Kidney (tissue), 14 donors: ENCODE results near the gene NBEA. TPM values are rescaled to one million over a fixed set of nuclear protein-coding genes. Genes with fewer than 3 reads are reported as not detected.

ENCODE experiments used
- DNase-seq, 5 donors: peaks; one replicate each; pipeline ENCODE4 v3.0.0-alpha.2; 2013 to 2020
- FAIRE-seq: peaks from 2 replicates; lab custom pipeline; 2012; peaks lifted over from hg19 to GRCh38; lab: Jason Lieb, UNC
- H3K27ac ChIP-seq, 2 donors: one replicate each; pipeline ENCODE4 v1.7.0; 2013; ENCODE audit warnings: low read depth in 2 of 2, low read length in 2 of 2, inconsistent platforms in 1 of 2
- H3K27me3 ChIP-seq: one replicate; pipeline ENCODE4 v1.7.1; 2013; ENCODE audit warnings: low read length, inconsistent platforms; ENCODE audit not compliant: control insufficient read depth, insufficient read depth
- H3K36me3 ChIP-seq, 3 donors: one replicate each; pipeline versions ENCODE4 v1.7.0 to v1.7.1; 2013; ENCODE audit warnings: low read length in 3 of 3, control low read depth in 1 of 3, inconsistent platforms in 1 of 3; ENCODE audit not compliant: insufficient read depth in 3 of 3, control insufficient read depth in 2 of 3
- H3K4me1 ChIP-seq, 3 donors: one replicate each; pipeline versions ENCODE4 v1.7.0 to v1.7.1; 2013; ENCODE audit warnings: low read length in 3 of 3, inconsistent platforms in 1 of 3, low read depth in 1 of 3; ENCODE audit not compliant: control insufficient read depth in 2 of 3, insufficient read depth in 2 of 3
- H3K4me3 ChIP-seq, 3 donors: one replicate each; pipeline versions ENCODE4 v1.7.0 to v1.8.1; 2013; ENCODE audit warnings: low read length in 3 of 3, control low read depth in 1 of 3, inconsistent platforms in 1 of 3
- H3K9ac ChIP-seq, 3 donors: one replicate each; pipeline versions ENCODE4 v1.7.0 to v1.7.1; 2013; ENCODE audit warnings: low read length in 3 of 3, control low read depth in 1 of 3, inconsistent platforms in 1 of 3
- H3K9me3 ChIP-seq, 3 donors: one replicate each; pipeline versions ENCODE4 v1.7.0 to v1.7.1; 2013; ENCODE audit warnings: low read length in 3 of 3, control low read depth in 1 of 3, inconsistent platforms in 1 of 3; ENCODE audit not compliant: control insufficient read depth in 2 of 3, insufficient read depth in 1 of 3
- CTCF ChIP-seq: IDR thresholded peaks from 3 replicates; pipeline ENCODE4 v1.5.1; 2012; ENCODE audit warnings: mild to moderate bottlenecking, moderate library complexity, borderline replicate concordance; ENCODE audit not compliant: insufficient read depth; ENCODE audit errors: extremely low read depth
- intact Hi-C: fragments of 100-400 bp; cut with DNase I; formaldehyde crosslinking; loops from one replicate; pipeline ENCODE4 v1.11.1; 2022
- polyA plus RNA-seq: library from polyadenylated mRNA; stranded (reverse); fragments of 350-450 nt; fragmentation: Illumina TruSeq; extraction: RNeasy Lipid Tissue Mini Kit (QIAGEN cat#74804); gene quantifications from one replicate; pipeline ENCODE4 v1.2.3, GENCODE V29; 2014; ENCODE audit warnings: low read depth, low replicate concordance; ENCODE audit not compliant: insufficient read depth
- total RNA-seq: library from RNA; stranded (reverse); fragmentation: NEBNext Ultra II Directional; extraction: Animal tissue kit (Norgen Biotek cat#: 25700); gene quantifications from one replicate; pipeline ENCODE4 v1.2.1, GENCODE V29; 2021
- donor health status: control.
- donor health status: control.
- donor health status: control.
- donor health status: control.
- donor health status: control.
- donor health status: DM: yes; HTN: yes; CAD: no.
- donor health status: Normal renal cell carcinoma (clear cell type).

Gene NBEA
- total and polyA plus RNA-seq, 2 donors from 2014 or later = 4.7 to 14.6 TPM

- no peak for DNase-seq
- no peaks in the 10 kb centered on the region for H3K27me3 ChIP-seq
- H3K9me3 ChIP-seq = no peaks in the 10 kb centered on the region
- no peaks in the 10 kb centered on the region for H3K36me3 ChIP-seq
- H3K9ac ChIP-seq = no peak overlapping the region
- intact Hi-C loops = no loop called here
- H3K27ac ChIP-seq = no peak overlapping the region
- no peaks in the 10 kb centered on the region for H3K4me1 ChIP-seq
- no peak for TF ChIP-seq CTCF
- H3K4me3 ChIP-seq = no peak overlapping the region
- FAIRE-seq = no peak
Observed at GRCh38 chr13:35501661-35502235, 559.7 kb downstream of the NBEA start.

- no peak overlapping the region for H3K9ac ChIP-seq
- DNase-seq = no peak
- H3K27ac ChIP-seq = no peak overlapping the region
- no peaks in the 10 kb centered on the region for H3K4me1 ChIP-seq
- no peaks in the 10 kb centered on the region for H3K9me3 ChIP-seq
- no peak for FAIRE-seq
- no peak for TF ChIP-seq CTCF
- no peaks in the 10 kb centered on the region for H3K27me3 ChIP-seq
- no peaks in the 10 kb centered on the region for H3K36me3 ChIP-seq
- H3K4me3 ChIP-seq = no peak overlapping the region
- intact Hi-C loops = no loop called here
Observed at GRCh38 chr13:35502456-35502855, 560.4 kb downstream of the NBEA start.

GRCh38 chr13:35512271-35512920, 570.3 kb downstream of the NBEA start:
- DNase-seq (no peak), FAIRE-seq (no peak)
- Histone ChIP-seq H3K27ac (no peak overlapping the region), H3K4me1 (no peaks in the 10 kb centered on the region), H3K36me3 (no peaks in the 10 kb centered on the region), H3K4me3 (no peak overlapping the region), H3K9ac (no peak overlapping the region), H3K9me3 (no peaks in the 10 kb centered on the region), H3K27me3 (no peaks in the 10 kb centered on the region)
- intact Hi-C loops = no loop called here
- no peak for TF ChIP-seq CTCF
